Cardiac septum (tissue), 1 donor: ENCODE results near the gene CLDN22. TPM values are rescaled to one million over a fixed set of nuclear protein-coding genes. Genes with fewer than 3 reads are reported as not detected.

Source experiments
- DNase-seq: peaks from one replicate; pipeline ENCODE4 v3.0.0-alpha.2; 2020; ENCODE audit warnings: low spot score
- intact Hi-C: fragments of 100-400 bp; cut with DNase I; formaldehyde crosslinking; loops from one replicate; pipeline ENCODE4 v1.14.0; 2022
- total RNA-seq: library from RNA; stranded (reverse); fragmentation: NEBNext Ultra II Directional; extraction: Animal tissue kit (Norgen Biotek cat#: 25700); gene quantifications from one replicate; pipeline ENCODE4 v1.2.1, GENCODE V29; 2021
- donor health status: DM: no; HTN: no; CAD: no.

Gene CLDN22
- total RNA-seq, 1 donor from 2014 or later: not detected

- intact Hi-C loops: no loop called here
- DNase-seq: no peak
Measured at GRCh38 chr4:183291070-183291469, 29.0 kb downstream of the CLDN22 start.

- DNase-seq: no peak
- intact Hi-C loops: no loop called here
Measured at GRCh38 chr4:183289688-183290087, 30.4 kb downstream of the CLDN22 start.

GRCh38 chr4:183288955-183289354 is 31.1 kb downstream of the CLDN22 start:
- no peak for DNase-seq

GRCh38 chr4:183287677-183288076 is 32.4 kb downstream of the CLDN22 start:
- intact Hi-C loops: no loop called here
- no peak for DNase-seq

More at GRCh38 chr4:183288955-183289354, 31.1 kb downstream of the CLDN22 start:
- intact Hi-C loops: no loop called here

GRCh38 chr4:183287309-183287659 is 32.8 kb downstream of the CLDN22 start:
- DNase-seq: no peak
- intact Hi-C loops: no loop called here

- no peak for DNase-seq
- intact Hi-C loops: no loop called here
Measured at GRCh38 chr4:183286590-183287308, 33.3 kb downstream of the CLDN22 start.

- DNase-seq: no peak
- intact Hi-C loops: no loop called here
Measured at GRCh38 chr4:183285886-183286285, 34.2 kb downstream of the CLDN22 start.

- intact Hi-C loops: no loop called here
- DNase-seq: no peak
Measured at GRCh38 chr4:183284965-183285364, 35.1 kb downstream of the CLDN22 start.

GRCh38 chr4:183284258-183284785 is 35.8 kb downstream of the CLDN22 start:
- intact Hi-C loops: no loop called here
- no peak for DNase-seq

- intact Hi-C loops: no loop called here
Measured at GRCh38 chr4:183276106-183276505, 44.0 kb downstream of the CLDN22 start.

GRCh38 chr4:183272384-183272783 is 47.7 kb downstream of the CLDN22 start:
- no peak for DNase-seq
- intact Hi-C loops: no loop called here

More at GRCh38 chr4:183276106-183276505, 44.0 kb downstream of the CLDN22 start:
- DNase-seq: no peak

GRCh38 chr4:183268556-183268955 is 51.5 kb downstream of the CLDN22 start:
- intact Hi-C loops: loop anchor here (10.0 kb wide), 1 partner anchor 136 kb away; no protein-coding TSS in a partner anchor

More at GRCh38 chr4:183268556-183268955, 51.5 kb downstream of the CLDN22 start:
- DNase-seq: no peak

Other genes with a start within 250 kb of the CLDN22 start
- gene WWC2, start 221.0 kb downstream of the CLDN22 start, total RNA-seq: 38.3 TPM
- gene CLDN24, start 2.1 kb upstream of the CLDN22 start, total RNA-seq: not detected
- gene CDKN2AIP, start 124.4 kb upstream of the CLDN22 start, total RNA-seq: 9.5 TPM
- gene ING2, start 184.8 kb upstream of the CLDN22 start, total RNA-seq: 6.2 TPM